Measurements from ENCODE around the gene HEY2.
A peak's percentile ranks its signal among the peaks of the same experiment; 100 is the strongest.

The HEY2 gene

DNA sequence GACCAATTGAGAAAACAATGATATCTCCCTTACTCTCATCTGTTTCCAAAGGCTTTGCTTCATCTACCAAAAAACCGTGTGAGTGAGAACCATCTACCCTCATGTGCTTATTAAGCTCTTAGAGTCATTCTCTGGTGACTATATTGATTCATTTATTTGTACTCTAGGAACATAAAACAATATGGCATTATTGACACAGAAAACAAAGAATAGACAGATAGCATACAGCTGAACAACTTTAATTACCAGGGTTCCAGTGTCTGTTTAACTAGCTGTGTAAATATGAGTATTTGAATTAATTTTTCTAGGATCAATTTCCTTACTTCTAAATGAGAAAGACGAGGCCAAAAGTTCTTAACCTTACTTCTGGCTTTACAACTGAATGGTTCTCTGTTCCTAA, 31.3 kb upstream of the HEY2 start:
- no peak for TF ChIP-seq Cebpa-rat (IDR thresholded peaks at IDR 0.05)

DNA sequence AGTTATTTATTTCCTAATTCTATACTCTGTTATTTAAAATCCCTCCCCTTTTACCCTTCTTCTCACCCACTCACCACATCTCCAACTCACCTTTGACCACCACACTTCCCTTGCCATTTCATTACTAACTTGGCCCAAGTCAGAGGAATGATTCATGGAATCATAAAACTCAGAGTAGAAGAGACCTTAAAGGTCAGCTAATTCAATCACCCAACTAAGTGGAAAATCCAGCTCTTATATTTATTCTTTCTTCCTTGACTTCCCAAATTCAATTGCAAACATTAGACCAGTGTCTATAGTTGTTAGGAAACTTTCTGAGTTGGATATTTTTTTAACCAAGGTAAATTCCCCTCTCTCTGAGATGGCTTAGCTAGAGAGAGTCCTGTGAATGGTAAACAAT, 26.5 kb upstream of the HEY2 start:
- Histone ChIP-seq H3K4me3 (no peak overlapping the region), H3K9ac (no peak overlapping the region)
- TF ChIP-seq Cebpa-rat (IDR thresholded peaks at IDR 0.05) = no peak

More for the DNA sequence above, 31.3 kb upstream of the HEY2 start:
- no peaks in the 10 kb centered on the region for H3K36me3 ChIP-seq
- peaks cover 0 to 3% (median 0%) of the 10 kb centered on the region in 11 experiments; a peak in 4 of 22 replicates for H3K9me3 ChIP-seq (replicated peaks in 1 of 11)
- no peaks in the 10 kb centered on the region for H4K20me1 ChIP-seq
- no peak overlapping the region for H3K9ac ChIP-seq
- peak overlapping the region; percentile 54 to 87 (median 70) for H3K4me2 ChIP-seq
- peak overlapping the region in 2 of 10 experiments; percentile 1 to 2; a peak in 1 of 20 replicates for H3K4me3 ChIP-seq
- peaks cover 28 to 56% (median 48%) of the 10 kb centered on the region in 10 experiments for H3K4me1 ChIP-seq
- peak overlapping the region in 5 of 11 experiments; percentile 34 to 49 (median 39); a peak in 7 of 22 replicates for H3K27ac ChIP-seq
- H3K27me3 ChIP-seq = no peaks in the 10 kb centered on the region

DNA sequence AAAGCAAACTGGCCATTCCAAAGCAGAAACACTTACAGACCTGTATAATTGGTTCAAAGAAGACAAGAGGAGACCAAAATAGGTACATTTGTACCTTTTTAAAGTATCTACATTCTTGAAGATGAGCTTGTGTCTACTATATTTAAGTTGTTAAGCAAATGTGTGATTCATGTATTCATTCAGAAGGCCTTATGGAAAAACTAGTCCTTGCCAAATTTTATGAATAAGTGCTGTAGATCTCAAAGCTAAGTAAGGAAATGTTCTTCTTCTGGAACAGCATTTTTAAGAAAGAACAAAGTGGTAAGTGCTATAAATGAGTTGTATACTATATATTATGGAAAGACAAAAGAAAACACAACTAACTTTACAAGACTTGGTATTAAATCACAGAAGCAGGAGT, 22.2 kb upstream of the HEY2 start:
- Histone ChIP-seq H3K27me3 (no peaks in the 10 kb centered on the region), H3K27ac (no peak overlapping the region)

More for the DNA sequence above, 26.5 kb upstream of the HEY2 start:
- Histone ChIP-seq H3K36me3 (no peaks in the 10 kb centered on the region), H3K9me3 (replicated peaks in 1 of 11) (no peaks in the 10 kb centered on the region; a peak in 1 of 22 replicates), H4K20me1 (no peaks in the 10 kb centered on the region), H3K4me1 (peaks cover 2 to 11% (median 6%) of the 10 kb centered on the region in 10 experiments), H3K4me2 (no peak overlapping the region), H3K27me3 (no peaks in the 10 kb centered on the region), H3K27ac (no peak overlapping the region)

DNA sequence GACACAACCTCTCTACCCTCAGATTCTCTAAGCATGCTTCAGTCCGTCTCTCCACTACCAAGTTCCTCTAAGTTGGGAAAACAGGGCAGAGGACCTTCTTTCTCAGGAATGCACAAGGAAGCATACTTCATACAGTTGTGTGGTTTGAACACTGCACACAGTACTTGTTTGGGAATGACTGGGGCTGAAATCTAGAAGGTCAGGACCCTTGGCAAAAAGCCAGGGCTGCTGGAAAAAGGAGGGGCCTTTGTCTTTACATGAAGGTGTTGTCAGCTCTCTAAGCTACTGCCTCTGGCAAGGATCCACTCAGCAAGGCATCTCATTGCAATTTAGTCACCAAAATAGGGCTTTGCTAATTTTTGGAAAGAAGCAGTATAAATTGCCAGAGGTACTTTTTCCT, 20.7 kb upstream of the HEY2 start:
- Histone ChIP-seq H3K36me3 (no peaks in the 10 kb centered on the region), H3K4me1 (peaks cover 0 to 10% (median 3%) of the 10 kb centered on the region in 10 experiments; a peak in 9 of 20 replicates), H3K27me3 (no peaks in the 10 kb centered on the region), H3K27ac (no peak overlapping the region), H3K9me3 (replicated peaks in 1 of 11) (no peaks in the 10 kb centered on the region), H4K20me1 (no peaks in the 10 kb centered on the region), H3K9ac (no peak overlapping the region), H3K4me2 (no peak overlapping the region), H3K4me3 (no peak overlapping the region)
- no peak for TF ChIP-seq Cebpa-rat (IDR thresholded peaks at IDR 0.05)

More for the DNA sequence above, 22.2 kb upstream of the HEY2 start:
- Histone ChIP-seq H3K9ac (no peak overlapping the region), H3K36me3 (no peaks in the 10 kb centered on the region), H3K9me3 (replicated peaks in 1 of 11) (no peaks in the 10 kb centered on the region), H3K4me1 (no peaks in the 10 kb centered on the region), H3K4me3 (no peak overlapping the region), H3K4me2 (no peak overlapping the region), H4K20me1 (no peaks in the 10 kb centered on the region)
- TF ChIP-seq Cebpa-rat (IDR thresholded peaks at IDR 0.05) = no peak

DNA sequence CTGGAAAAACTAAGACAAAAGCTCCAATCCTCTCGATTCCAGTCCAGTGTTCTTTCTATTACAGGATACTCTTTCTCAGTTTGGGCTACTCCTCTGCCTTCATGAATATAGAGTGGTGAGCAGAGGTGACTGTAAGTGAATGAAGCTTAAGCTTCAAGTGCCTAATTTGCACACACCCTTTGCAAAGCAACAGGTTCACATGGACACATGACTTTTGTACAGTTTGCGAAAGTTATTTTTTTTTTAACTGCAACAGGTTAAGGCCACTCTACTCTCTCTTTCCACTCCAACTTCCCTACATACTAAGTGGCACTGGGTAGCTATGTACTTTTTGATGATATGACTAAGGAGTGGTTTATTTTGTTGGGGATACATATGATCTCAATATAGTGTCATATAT, 19.4 kb upstream of the HEY2 start:
- TF ChIP-seq Cebpa-rat (IDR thresholded peaks at IDR 0.05) = no peak
- H3K36me3 ChIP-seq = no peaks in the 10 kb centered on the region
- no peak overlapping the region for H3K9ac ChIP-seq
- peaks cover 0 to 11% (median 3%) of the 10 kb centered on the region in 10 experiments; a peak in 9 of 20 replicates for H3K4me1 ChIP-seq
- H3K4me3 ChIP-seq = no peak overlapping the region
- H3K4me2 ChIP-seq = no peak overlapping the region
- no peaks in the 10 kb centered on the region for H4K20me1 ChIP-seq
- H3K27ac ChIP-seq = no peak overlapping the region
- H3K9me3 ChIP-seq (replicated peaks in 1 of 11) = no peaks in the 10 kb centered on the region
- H3K27me3 ChIP-seq = no peaks in the 10 kb centered on the region

DNA sequence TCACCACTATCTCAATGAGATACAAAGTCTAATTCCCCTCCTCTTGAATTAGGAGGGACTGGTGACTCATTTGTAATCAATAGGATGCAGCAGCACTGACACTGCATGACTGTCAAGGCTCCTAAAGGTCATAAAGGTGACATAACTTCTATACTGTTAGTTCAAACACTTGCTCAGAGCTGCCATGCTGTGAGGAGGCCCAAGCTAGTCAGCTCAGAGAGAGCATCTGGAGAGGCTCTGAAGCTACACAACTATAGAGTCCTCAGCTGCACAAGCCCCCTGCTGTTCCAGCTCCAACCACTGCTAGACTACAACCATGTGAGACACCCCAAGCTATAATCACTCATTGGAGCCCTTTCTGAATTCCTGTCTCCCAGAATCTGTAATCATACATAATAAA, 17.0 kb upstream of the HEY2 start:
- no peak for TF ChIP-seq Cebpa-rat (IDR thresholded peaks at IDR 0.05)
- H3K9ac ChIP-seq = no peak overlapping the region
- peaks cover 0 to 11% (median 3%) of the 10 kb centered on the region in 10 experiments; a peak in 9 of 20 replicates for H3K4me1 ChIP-seq
- H3K27ac ChIP-seq = no peak overlapping the region
- H3K27me3 ChIP-seq = no peaks in the 10 kb centered on the region
- H4K20me1 ChIP-seq = no peaks in the 10 kb centered on the region
- H3K4me3 ChIP-seq = no peak overlapping the region
- no peaks in the 10 kb centered on the region for H3K9me3 ChIP-seq (replicated peaks in 1 of 11)
- no peak overlapping the region for H3K4me2 ChIP-seq
- no peaks in the 10 kb centered on the region for H3K36me3 ChIP-seq

DNA sequence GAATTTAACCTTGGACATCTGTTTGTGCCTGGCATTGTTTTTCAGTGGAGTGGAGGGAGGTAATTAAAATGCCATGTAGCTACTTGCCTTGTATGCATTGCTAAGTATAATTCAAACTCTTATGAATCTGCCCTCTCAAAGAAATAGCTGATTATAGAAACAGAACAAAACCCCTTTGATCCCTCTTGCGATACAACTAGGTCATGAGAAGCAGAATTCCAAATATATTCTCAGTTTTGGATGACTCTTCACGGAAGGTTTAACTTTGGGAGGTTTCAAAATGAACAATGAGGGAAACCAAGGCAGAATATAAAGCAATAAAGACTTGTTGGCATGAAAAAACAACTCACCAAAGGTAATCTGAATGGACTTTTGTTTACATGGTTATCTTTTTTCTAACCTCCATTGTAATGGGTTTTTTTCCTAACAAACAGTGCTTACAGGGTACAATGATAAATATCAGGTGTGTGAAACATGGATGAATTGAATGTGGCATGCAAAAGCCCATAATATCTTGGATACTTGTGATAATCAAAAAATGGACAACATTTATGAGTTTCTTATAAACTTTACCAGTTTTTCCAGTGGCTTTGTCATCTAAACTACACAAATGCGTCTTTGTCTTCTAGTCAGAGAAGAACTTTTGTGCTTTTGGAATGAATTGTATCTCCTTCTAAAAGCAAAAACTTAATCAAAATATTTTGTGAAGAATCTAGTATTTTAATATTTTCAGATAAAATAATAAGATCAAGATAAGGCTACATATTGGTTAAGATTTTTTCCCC, 15.7 kb upstream of the HEY2 start:
- Histone ChIP-seq H4K20me1 (no peaks in the 10 kb centered on the region), H3K9ac (no peak overlapping the region), H3K4me3 (no peak overlapping the region), H3K4me2 (peak overlapping the region in 7 of 11 experiments; percentile 4 to 59 (median 31); a peak in 10 of 22 replicates), H3K27me3 (no peaks in the 10 kb centered on the region), H3K4me1 (peaks cover 0 to 11% (median 3%) of the 10 kb centered on the region in 10 experiments; a peak in 9 of 20 replicates), H3K27ac (no peak overlapping the region), H3K9me3 (replicated peaks in 1 of 11) (no peaks in the 10 kb centered on the region), H3K36me3 (no peaks in the 10 kb centered on the region)
- TF ChIP-seq Cebpa-rat (IDR thresholded peaks at IDR 0.05) = no peak

DNA sequence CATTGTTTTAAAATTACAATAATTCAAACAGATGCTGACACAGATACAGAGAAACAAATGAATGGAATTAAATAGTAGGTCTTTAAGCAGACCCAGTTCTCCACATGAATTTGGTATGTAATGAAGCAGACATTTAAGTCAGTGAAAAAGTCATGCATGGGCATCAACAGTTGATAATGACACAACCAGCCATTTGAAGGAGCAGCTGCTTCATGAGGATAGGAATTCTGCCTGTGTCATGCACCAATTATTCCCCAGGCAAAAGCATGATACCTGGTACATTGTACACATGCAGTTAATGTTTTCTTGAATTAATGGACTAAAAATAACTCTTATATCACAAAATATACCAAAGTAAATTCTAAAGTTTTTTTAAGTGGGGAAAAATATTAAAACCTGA, 11.2 kb upstream of the HEY2 start:
- Histone ChIP-seq H3K4me3 (no peak overlapping the region), H3K27me3 (peaks cover 0 to 11% (median 0%) of the 10 kb centered on the region in 11 experiments; a peak in 6 of 22 replicates), H3K9me3 (replicated peaks in 1 of 11) (no peaks in the 10 kb centered on the region), H3K9ac (no peak overlapping the region), H3K27ac (no peak overlapping the region), H3K36me3 (no peaks in the 10 kb centered on the region), H3K4me2 (no peak overlapping the region), H3K4me1 (peaks cover 0 to 5% (median 2%) of the 10 kb centered on the region in 10 experiments; a peak in 9 of 20 replicates), H4K20me1 (no peaks in the 10 kb centered on the region)
- no peak for TF ChIP-seq Cebpa-rat (IDR thresholded peaks at IDR 0.05)

DNA sequence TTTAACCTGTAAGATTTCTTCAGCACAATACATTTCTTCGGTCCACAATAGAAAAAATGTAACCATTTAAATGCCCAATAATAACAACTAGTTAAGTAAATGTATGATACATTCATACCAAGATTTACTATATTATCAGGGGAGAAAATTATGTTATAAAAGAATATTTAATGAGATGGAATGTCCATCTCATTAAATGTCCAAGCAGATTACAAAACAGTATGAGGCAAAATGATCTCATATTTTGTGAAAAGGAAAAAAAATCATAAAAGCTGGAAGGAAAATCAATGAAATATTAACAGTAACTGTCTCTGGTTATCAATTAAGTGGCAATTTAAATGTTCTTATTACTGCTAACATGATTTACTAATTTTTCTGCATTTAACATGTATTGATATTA, 10.1 kb upstream of the HEY2 start:
- TF ChIP-seq Cebpa-rat (IDR thresholded peaks at IDR 0.05) = no peak
- H3K9me3 ChIP-seq (replicated peaks in 1 of 11) = no peaks in the 10 kb centered on the region
- no peak overlapping the region for H3K27ac ChIP-seq
- H3K4me3 ChIP-seq = no peak overlapping the region
- H4K20me1 ChIP-seq = no peaks in the 10 kb centered on the region
- no peak overlapping the region for H3K9ac ChIP-seq
- no peaks in the 10 kb centered on the region for H3K4me1 ChIP-seq
- H3K27me3 ChIP-seq = peaks cover 9 to 22% (median 10%) of the 10 kb centered on the region in 11 experiments; a peak in 18 of 22 replicates
- no peak overlapping the region for H3K4me2 ChIP-seq
- H3K36me3 ChIP-seq = no peaks in the 10 kb centered on the region
